ENCODE results near the gene HOXA1.

DNA sequence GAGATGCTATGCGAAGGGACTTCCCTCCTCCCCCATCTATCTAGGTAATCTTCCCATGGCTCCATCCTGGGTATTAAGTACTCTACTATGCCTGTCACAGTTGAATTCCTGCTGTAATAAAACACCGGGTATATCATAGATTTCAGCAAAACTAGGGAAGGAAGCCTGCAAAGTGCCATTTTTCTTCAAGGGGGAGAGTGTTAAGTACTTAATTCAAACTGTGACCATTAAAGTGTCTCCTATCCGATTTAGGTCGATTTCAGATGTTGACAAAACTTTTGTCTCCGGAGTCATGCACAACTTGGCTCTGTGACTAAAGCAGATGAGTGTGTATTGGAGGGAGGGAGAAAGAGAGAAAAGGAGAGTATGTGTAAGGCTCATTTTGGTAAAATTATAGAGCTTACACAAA lies 30.2 kb upstream of the HOXA1 start:
- TF ChIP-seq, protein P1, sequence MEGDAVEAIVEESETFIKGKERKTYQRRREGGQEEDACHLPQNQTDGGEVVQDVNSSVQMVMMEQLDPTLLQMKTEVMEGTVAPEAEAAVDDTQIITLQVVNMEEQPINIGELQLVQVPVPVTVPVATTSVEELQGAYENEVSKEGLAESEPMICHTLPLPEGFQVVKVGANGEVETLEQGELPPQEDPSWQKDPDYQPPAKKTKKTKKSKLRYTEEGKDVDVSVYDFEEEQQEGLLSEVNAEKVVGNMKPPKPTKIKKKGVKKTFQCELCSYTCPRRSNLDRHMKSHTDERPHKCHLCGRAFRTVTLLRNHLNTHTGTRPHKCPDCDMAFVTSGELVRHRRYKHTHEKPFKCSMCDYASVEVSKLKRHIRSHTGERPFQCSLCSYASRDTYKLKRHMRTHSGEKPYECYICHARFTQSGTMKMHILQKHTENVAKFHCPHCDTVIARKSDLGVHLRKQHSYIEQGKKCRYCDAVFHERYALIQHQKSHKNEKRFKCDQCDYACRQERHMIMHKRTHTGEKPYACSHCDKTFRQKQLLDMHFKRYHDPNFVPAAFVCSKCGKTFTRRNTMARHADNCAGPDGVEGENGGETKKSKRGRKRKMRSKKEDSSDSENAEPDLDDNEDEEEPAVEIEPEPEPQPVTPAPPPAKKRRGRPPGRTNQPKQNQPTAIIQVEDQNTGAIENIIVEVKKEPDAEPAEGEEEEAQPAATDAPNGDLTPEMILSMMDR (IDR thresholded peaks at IDR 0.05; ENCODE audit: low read length) = no peak
- no peak for TF ChIP-seq EZH2 (optimal IDR thresholded peaks at IDR 0.05; ENCODE audit: low read depth, low read length)
- no peak for TF ChIP-seq EZH2phosphoT487 (IDR thresholded peaks at IDR 0.05; ENCODE audit: low read length)
